Measurements from ENCODE around the gene LFNG.

DNA sequence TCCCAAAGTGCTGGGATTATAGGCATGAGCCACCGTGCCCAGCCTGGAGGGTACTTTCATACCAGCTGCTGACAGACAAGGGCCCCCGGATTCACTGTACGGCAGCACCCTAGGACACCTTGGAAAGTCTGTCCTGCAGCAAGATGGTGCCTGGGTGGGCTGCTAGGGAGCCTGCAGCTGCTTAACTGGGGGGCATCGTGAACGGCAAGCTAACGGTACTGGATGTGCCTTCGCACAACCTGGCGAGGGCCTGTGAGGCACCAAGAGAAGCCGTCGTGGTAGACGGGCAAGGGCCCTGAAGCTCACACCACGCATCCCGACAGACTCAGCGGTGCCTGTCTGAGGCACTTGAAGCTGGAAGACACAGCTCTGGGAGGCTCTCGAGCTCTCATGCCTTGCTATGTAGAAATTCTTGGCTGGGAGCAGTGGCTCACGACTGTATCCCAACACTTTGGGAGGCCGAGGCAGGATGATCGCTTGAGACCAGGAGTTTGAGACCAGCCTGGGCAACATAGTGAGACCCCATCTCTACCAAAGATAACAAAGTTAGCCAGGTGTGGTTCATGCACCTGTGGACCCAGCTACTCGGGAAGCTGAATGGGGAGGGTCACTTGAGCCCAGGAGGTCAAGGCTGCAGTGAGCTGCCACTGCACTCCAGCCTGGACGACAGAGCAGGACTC is 26.3 kb downstream of the LFNG start:
- TF ChIP-seq, protein P1, sequence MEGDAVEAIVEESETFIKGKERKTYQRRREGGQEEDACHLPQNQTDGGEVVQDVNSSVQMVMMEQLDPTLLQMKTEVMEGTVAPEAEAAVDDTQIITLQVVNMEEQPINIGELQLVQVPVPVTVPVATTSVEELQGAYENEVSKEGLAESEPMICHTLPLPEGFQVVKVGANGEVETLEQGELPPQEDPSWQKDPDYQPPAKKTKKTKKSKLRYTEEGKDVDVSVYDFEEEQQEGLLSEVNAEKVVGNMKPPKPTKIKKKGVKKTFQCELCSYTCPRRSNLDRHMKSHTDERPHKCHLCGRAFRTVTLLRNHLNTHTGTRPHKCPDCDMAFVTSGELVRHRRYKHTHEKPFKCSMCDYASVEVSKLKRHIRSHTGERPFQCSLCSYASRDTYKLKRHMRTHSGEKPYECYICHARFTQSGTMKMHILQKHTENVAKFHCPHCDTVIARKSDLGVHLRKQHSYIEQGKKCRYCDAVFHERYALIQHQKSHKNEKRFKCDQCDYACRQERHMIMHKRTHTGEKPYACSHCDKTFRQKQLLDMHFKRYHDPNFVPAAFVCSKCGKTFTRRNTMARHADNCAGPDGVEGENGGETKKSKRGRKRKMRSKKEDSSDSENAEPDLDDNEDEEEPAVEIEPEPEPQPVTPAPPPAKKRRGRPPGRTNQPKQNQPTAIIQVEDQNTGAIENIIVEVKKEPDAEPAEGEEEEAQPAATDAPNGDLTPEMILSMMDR (conservative IDR thresholded peaks at IDR 0.05), result no peak
- no peak for TF ChIP-seq EZH2 (IDR thresholded peaks at IDR 0.05; ENCODE audit: low read depth)
